Nucleus accumbens (tissue), 56 donors: ENCODE measurements around the gene DLEC1.

Source experiments
- DNase-seq, 56 donors: peaks; one replicate each; lab custom pipeline; 2025; lab: John Stamatoyannopoulos, UW

DLEC1 gene

DNA sequence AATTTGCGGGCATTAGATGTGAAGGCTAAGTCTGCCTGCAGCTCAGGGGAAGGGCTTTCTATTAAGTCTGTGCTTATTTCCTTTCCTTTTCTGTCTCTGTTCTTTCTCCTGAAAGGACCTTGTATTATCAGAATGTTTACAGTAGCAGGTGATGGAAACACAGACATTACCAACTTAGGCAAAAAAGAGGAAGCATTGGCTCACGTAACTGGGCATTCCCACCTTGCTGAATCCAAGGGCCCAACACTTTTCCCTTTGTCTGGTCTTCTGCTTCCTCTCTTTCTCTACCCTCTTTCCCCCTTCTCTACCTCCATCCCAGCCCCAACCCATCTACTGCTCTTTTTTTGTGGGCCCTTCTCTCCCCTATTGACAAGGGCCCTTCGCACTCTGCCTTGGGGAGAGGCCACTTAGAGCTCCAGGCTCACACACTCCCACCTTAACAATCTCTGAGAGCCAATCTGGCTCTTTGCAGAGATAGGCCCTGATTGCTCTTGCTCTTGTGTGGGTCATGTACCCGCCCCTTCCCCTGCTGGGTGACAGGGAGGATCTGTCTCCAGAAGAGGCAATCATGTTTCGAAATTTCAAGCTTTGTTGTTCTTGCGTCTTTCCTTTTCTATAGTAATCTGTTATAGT, 62.9 kb downstream of the DLEC1 start:
- no peak for DNase-seq

DNA sequence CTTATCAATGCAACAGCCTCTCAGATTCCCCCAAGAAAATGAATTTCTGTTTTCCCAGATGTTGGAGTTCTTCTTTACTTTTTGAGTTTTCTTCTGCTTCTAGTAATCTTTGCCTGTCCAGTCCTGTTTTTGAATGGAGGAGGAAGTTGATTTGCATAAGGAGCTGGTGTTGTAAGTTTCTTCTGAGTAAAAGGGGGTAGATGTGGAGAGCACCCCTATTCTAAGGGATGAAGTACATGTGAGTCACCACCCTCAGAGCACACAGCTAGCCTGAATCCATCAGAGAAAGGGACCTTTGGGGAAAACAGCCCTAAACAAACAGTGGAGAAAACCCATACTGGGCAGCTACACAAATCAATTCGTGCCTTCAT, 63.4 kb downstream of the DLEC1 start:
- no peak for DNase-seq

- DNase-seq: no peak
Measured at GRCh38 chr3:38105525-38105924, 66.5 kb downstream of the DLEC1 start.

DNA sequence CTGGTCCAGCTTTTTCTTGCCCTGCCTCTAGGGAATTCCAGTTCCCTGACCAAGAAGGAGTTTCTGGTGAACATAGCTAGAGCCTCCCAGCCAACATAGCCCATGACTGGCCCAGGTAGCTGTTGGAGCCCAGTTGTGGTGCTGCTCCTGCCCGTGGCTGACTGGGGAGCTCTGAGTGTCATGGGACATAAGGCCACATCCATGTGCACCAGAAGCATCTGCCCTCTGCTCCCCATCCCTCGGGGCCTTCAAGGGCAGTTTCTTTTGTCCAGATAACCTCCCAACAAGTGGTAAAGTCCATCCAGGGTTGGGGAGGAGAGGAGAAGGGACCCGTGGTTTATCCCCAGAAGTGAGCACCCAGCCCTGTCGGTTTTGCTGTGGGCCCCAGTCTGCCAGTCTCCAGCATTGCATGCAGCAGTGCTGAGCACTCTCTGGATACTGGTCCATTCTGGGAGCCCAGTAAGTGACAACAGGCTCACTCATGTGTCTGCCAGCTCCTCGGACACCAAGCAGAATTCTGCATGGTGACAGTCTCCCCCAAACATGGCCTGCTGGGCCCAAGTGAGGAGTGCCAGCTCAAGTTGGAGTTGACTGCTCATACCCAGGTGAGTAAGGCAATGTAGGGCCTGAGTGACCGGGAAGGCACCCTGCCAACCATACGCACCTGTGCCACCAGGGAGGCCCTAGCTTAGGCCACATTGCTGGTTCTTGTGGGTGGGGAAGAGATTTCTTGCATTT, 69.1 kb downstream of the DLEC1 start:
- no peak for DNase-seq

- DNase-seq: no peak
Measured at GRCh38 chr3:38108649-38109579, 69.9 kb downstream of the DLEC1 start.

- no peak for DNase-seq
Measured at GRCh38 chr3:38109580-38110313, 70.7 kb downstream of the DLEC1 start.

DNA sequence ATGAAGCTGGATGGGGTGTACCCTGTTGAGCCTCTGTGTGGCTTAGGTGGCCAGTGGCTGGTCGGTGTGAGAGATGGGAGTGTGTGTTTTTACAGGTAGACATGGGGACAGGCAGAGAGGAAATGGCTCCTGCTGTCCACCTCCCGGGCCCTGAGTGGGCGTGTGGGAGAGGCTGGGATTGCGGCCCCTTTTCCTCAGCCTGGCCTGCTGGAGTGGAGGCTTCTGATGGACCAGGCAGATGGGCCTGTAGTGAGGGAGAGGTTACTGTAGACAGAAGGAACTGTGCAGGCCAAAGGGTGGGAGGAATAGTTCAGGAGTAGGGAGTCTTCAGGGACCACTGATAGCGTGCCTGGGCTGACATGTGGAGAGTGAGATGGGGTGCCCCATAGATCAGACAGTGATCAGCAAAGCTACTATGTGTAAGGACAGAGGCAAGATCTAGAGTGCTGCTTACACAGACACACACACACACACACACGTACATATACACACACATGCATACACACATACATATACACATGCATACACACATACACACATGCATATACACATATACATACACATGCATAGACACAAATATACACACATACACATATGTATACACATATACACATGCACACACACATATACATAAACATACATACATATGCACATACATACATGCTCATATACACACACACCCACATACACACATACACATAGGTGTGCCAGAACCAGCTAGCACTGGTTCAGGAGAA, 71.5 kb downstream of the DLEC1 start:
- no peak for DNase-seq

- DNase-seq: peak in 2 of 56 donors; percentile 26 to 41
Measured at GRCh38 chr3:38111201-38111600, 72.2 kb downstream of the DLEC1 start.

DNA sequence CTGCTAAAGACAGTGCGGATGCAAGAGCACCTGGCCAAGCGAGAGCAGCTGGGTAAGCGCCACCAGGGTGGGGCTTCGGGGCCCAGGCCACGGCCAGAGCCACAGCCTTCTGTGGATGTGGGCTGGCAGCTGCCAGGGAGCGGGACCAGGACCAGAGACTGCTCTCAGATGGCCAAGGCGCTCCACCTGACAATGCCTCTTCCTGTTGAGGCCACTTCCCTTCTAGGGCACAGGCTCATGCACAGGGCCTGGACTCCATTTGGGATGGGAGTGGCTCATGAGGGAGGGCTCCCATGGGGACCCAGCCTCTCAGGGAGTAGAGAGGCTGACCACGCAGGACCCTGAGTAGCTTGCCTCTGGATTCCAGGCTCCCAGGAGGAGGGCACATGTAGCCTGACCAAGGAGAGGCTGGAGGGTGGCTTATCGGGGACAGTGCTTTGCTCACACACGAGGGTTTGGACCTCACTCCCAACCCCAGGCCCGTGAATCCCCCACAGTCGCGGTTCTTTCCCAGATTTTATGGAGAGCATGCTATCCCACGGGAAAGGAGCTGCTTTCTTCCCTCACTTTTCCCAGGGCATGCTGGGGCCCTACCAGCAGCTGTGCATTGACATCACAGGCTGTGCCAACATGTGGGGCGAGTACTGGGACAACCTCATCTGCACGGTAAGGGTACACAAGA, 72.8 kb downstream of the DLEC1 start:
- DNase-seq: no peak

- DNase-seq: no peak
Measured at GRCh38 chr3:38112378-38112761, 73.4 kb downstream of the DLEC1 start.

DNA sequence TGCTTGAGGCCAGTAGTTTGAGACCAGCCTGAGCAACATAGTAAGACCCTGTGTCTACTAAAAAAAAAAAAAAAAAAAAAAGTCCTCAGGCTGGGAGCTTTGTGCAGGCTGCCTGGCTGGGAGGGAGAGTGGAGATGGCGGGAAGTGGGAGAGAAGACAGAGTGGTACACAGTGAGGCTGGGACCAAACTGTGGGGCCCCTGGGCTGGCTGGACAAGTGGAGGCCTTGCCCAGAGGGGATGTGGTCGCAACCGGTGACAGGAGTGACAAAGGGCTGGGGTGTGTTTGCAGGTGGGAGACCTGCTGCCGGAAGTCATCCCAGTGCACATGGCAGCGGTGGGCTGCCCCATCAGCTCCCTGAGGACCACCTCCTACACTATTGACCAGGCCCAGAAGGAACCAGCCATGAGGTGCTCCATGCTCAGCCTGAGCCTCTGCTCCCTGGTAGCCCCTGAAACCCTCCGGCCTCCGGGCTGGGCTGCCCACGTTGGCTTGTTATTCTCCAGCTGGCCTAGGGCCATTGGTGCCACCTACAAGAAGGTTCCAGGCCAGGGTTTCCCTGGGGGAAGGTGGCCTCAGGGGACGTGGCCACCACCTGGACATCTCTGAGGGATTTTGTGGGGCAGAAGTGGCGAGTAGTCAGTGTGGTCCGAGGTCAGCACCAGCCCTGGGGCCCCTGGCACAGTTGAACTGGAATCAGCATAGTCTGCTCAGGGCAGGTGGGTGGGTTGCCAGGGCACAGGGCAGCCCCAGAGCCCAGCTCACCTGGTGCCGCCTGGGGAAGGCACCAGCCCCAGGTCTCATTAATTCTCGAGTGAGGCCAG, 75.3 kb downstream of the DLEC1 start:
- DNase-seq: no peak

GRCh38 chr3:38114875-38115644, 76.1 kb downstream of the DLEC1 start:
- no peak for DNase-seq

- no peak for DNase-seq
Measured at GRCh38 chr3:38115645-38116427, 76.8 kb downstream of the DLEC1 start.

DNA sequence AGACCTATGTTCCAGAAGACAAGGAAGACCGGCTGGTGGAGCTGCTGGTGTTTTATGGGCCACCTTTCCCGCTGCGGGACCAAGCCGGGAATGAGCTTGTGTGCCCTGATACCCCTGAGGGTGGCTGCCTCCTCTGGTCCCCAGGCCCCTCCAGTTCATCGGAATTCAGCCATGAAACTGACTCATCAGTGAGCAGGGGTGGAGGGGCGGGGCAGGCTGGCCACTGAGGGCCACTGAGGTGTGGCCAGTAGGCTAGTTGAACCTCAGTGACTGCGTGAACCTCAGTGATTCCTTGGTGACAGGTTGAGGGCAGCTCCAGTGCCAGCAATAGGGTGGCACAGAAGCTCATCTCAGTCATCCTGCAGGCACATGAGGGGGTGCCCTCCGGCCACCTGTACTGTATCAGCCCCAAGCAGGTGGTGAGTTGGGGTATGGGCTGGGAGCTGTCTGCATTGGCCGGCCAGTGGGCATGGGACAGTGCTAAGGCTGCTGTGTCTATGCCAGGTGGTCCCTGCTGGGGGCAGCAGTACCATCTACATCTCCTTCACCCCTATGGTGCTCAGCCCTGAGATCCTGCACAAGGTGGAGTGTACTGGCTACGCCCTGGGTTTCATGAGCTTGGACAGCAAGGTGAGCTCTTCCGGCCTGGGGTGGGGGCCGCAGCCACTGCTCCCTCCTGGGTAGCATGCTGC, 77.6 kb downstream of the DLEC1 start:
- DNase-seq: no peak

DNA sequence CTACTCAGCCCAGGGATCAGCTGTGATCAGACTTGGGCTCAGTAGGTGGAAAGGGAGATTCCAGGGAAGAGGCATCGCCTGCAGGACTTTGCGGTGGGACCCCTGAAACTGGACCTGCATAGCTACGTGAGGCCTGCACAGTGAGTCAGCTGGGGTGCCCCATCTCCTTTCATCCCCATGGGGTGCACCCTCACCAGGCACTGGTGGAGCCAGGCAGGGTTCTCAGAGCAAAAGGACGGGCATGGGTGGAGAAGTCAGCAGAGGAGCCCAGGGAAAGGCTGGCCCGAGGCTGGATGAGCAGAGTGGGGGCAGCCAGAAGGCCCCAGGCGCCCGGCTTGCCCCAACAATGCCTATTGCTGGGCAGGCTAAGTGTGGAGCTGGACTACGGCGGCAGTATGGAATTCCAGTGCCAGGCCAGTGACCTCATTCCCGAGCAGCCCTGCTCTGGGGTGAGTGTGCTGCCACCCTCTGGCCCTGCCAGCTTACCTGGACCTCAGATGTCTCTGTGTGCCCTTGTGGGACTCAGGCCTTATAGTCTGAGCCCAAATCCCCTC, 78.2 kb downstream of the DLEC1 start:
- peak in 4 of 56 donors; percentile 7 to 17 (median 12) for DNase-seq
